ENCODE measurements around the gene SH3TC1. TPM values are rescaled to one million over a fixed set of nuclear protein-coding genes. Genes with fewer than 3 reads are reported as not detected.

The SH3TC1 gene
- total RNA-seq, 1 donor from 2014 or later: 1.2 TPM

DNA sequence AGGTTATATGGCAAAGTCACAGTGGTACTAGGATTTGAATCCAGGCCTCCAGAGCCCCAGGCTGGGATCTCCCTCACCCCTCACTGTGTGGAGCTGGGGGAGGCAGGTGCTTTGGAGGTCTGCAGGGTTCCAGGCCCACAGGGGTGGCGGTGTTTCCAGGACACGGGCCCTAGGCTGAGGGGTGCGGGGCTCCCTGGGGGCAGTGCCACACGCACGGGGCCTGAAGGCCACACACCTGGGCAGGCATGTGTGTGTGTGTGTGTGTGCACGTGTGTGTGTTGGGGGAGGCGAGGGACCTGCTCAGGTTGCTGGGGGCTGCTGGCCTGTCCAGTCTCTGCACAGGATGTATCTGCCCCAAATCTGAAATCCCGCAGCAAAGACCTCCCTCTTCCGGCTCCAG is 18.8 kb downstream of the SH3TC1 start:
- Histone ChIP-seq H4K20me1 (ENCODE audit: insufficient read depth, low read length) (peaks cover 5% of the 10 kb centered on the region), H3K36me3 (ENCODE audit: insufficient read depth, low read length) (no peaks in the 10 kb centered on the region), H3K27me3 (ENCODE audit: insufficient read depth, low read length) (no peaks in the 10 kb centered on the region), H3K4me2 (ENCODE audit: low read length) (no peak overlapping the region), H3K9me3 (ENCODE audit: insufficient read depth, low read depth, low read length) (no peaks in the 10 kb centered on the region), H2AFZ (ENCODE audit: low read depth, low read length) (no peak overlapping the region), H3K27ac (ENCODE audit: low read depth, low read length) (no peak overlapping the region), H3K4me3 (ENCODE audit: insufficient read depth, low read depth, low read length) (no peak overlapping the region), H3K79me2 (ENCODE audit: insufficient read depth, low read length) (no peaks in the 10 kb centered on the region), H3K4me1 (ENCODE audit: insufficient read depth, low read length) (no peaks in the 10 kb centered on the region), H3K9ac (ENCODE audit: low read length) (no peak overlapping the region)
- Mint-ChIP-seq H3K9me3 (ENCODE audit: unreplicated experiment) (no peaks in the 10 kb centered on the region), H3K4me3 (ENCODE audit: unreplicated experiment) (no peak overlapping the region), H3K36me3 (ENCODE audit: low read depth, unreplicated experiment) (peaks cover 3% of the 10 kb centered on the region), H3K27me3 (ENCODE audit: low read depth, unreplicated experiment) (peaks cover 50% of the 10 kb centered on the region), H3K4me1 (ENCODE audit: low read depth, unreplicated experiment) (no peaks in the 10 kb centered on the region), H3K27ac (ENCODE audit: unreplicated experiment) (no peak overlapping the region)
- FAIRE-seq (no peak), DNase-seq (ENCODE audit: low read depth) (no peak)
- TF ChIP-seq, protein P1, sequence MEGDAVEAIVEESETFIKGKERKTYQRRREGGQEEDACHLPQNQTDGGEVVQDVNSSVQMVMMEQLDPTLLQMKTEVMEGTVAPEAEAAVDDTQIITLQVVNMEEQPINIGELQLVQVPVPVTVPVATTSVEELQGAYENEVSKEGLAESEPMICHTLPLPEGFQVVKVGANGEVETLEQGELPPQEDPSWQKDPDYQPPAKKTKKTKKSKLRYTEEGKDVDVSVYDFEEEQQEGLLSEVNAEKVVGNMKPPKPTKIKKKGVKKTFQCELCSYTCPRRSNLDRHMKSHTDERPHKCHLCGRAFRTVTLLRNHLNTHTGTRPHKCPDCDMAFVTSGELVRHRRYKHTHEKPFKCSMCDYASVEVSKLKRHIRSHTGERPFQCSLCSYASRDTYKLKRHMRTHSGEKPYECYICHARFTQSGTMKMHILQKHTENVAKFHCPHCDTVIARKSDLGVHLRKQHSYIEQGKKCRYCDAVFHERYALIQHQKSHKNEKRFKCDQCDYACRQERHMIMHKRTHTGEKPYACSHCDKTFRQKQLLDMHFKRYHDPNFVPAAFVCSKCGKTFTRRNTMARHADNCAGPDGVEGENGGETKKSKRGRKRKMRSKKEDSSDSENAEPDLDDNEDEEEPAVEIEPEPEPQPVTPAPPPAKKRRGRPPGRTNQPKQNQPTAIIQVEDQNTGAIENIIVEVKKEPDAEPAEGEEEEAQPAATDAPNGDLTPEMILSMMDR (IDR thresholded peaks at IDR 0.05; ENCODE audit: insufficient read depth, low read depth, low read length): no peak
- TF ChIP-seq EZH2 (IDR thresholded peaks at IDR 0.05; ENCODE audit: insufficient read depth, low read length): no peak

DNA sequence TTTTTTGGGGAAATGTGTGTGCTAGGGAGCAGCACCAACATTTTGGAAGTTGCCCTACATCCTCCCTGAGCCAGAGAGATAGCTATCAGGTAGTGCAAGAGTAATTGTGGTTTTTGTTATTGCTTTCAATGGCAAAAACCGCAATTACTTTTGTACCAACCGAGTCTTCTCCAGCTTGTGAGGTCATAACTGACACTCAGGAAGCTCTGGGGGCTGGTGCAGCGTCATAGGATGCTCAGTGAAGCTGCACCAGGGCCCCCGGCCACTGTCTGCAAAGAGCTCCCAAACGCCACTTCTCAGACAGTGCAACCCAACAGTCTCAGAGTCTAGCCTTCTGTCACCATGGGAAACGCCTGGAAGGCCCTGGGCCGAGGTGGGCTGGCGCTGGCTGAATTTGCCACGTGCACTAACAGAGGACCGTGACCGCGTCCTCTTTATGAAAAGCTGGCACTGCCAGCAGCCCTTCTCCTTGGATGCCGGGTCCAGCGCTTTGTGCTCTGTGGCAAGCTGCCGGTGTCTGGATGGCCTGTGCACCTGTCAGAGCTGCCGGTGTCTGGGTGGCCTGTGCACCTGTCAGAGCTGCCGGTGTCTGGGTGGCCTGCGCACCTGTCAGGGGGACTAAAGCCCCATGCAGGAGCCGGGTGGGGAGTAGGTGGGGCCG is 19.4 kb downstream of the SH3TC1 start:
- Mint-ChIP-seq H3K4me3 (ENCODE audit: unreplicated experiment) (no peak overlapping the region), H3K36me3 (ENCODE audit: low read depth, unreplicated experiment) (peaks cover 3% of the 10 kb centered on the region), H3K9me3 (ENCODE audit: unreplicated experiment) (no peaks in the 10 kb centered on the region), H3K4me1 (ENCODE audit: low read depth, unreplicated experiment) (no peaks in the 10 kb centered on the region), H3K27ac (ENCODE audit: unreplicated experiment) (no peak overlapping the region), H3K27me3 (ENCODE audit: low read depth, unreplicated experiment) (peaks cover 48% of the 10 kb centered on the region)
- no peaks in the 10 kb centered on the region for H3K9me3 ChIP-seq (ENCODE audit: insufficient read depth, low read depth, low read length)
- FAIRE-seq (no peak), DNase-seq (ENCODE audit: low read depth) (no peak)
- no peak overlapping the region for H3K9ac ChIP-seq (ENCODE audit: low read length)
- no peaks in the 10 kb centered on the region for H3K27me3 ChIP-seq (ENCODE audit: insufficient read depth, low read length)
- no peak overlapping the region for H3K27ac ChIP-seq (ENCODE audit: low read depth, low read length)
- H3K36me3 ChIP-seq (ENCODE audit: insufficient read depth, low read length): no peaks in the 10 kb centered on the region
- no peak overlapping the region for H2AFZ ChIP-seq (ENCODE audit: low read depth, low read length)
- H3K4me3 ChIP-seq (ENCODE audit: insufficient read depth, low read depth, low read length): no peak overlapping the region
- no peak overlapping the region for H3K4me2 ChIP-seq (ENCODE audit: low read length)
- no peaks in the 10 kb centered on the region for H3K79me2 ChIP-seq (ENCODE audit: insufficient read depth, low read length)
- TF ChIP-seq, protein P1 (IDR thresholded peaks at IDR 0.05; ENCODE audit: insufficient read depth, low read depth, low read length): no peak
- TF ChIP-seq EZH2 (IDR thresholded peaks at IDR 0.05; ENCODE audit: insufficient read depth, low read length): no peak
- H4K20me1 ChIP-seq (ENCODE audit: insufficient read depth, low read length): peaks cover 5% of the 10 kb centered on the region
- H3K4me1 ChIP-seq (ENCODE audit: insufficient read depth, low read length): no peaks in the 10 kb centered on the region

GRCh38 chr4:8219236-8219635 is 20.1 kb downstream of the SH3TC1 start:
- no peaks in the 10 kb centered on the region for H3K36me3 ChIP-seq (ENCODE audit: insufficient read depth, low read length)
- no peak for FAIRE-seq
- H4K20me1 ChIP-seq (ENCODE audit: insufficient read depth, low read length): peaks cover 2% of the 10 kb centered on the region
- H3K4me2 ChIP-seq (ENCODE audit: low read length): no peak overlapping the region
- H3K9ac ChIP-seq (ENCODE audit: low read length): no peak overlapping the region
- H2AFZ ChIP-seq (ENCODE audit: low read depth, low read length): no peak overlapping the region
- H3K9me3 ChIP-seq (ENCODE audit: insufficient read depth, low read depth, low read length): no peaks in the 10 kb centered on the region
- no peaks in the 10 kb centered on the region for H3K4me1 Mint-ChIP-seq (ENCODE audit: low read depth, unreplicated experiment)
- TF ChIP-seq, protein P1 (IDR thresholded peaks at IDR 0.05; ENCODE audit: insufficient read depth, low read depth, low read length): no peak
- no peaks in the 10 kb centered on the region for H3K27me3 ChIP-seq (ENCODE audit: insufficient read depth, low read length)
- H3K9me3 Mint-ChIP-seq (ENCODE audit: unreplicated experiment): no peaks in the 10 kb centered on the region
- peak overlapping the region; percentile 26 for H3K27ac Mint-ChIP-seq (ENCODE audit: unreplicated experiment)
- H3K4me3 Mint-ChIP-seq (ENCODE audit: unreplicated experiment): no peak overlapping the region
- H3K27ac ChIP-seq (ENCODE audit: low read depth, low read length): no peak overlapping the region
- no peaks in the 10 kb centered on the region for H3K79me2 ChIP-seq (ENCODE audit: insufficient read depth, low read length)
- H3K36me3 Mint-ChIP-seq (ENCODE audit: low read depth, unreplicated experiment): peaks cover 3% of the 10 kb centered on the region
- no peak overlapping the region for H3K4me3 ChIP-seq (ENCODE audit: insufficient read depth, low read depth, low read length)
- no peaks in the 10 kb centered on the region for H3K4me1 ChIP-seq (ENCODE audit: insufficient read depth, low read length)
- peaks cover 43% of the 10 kb centered on the region for H3K27me3 Mint-ChIP-seq (ENCODE audit: low read depth, unreplicated experiment)
- no peak for DNase-seq (ENCODE audit: low read depth)
